ENCODE data around the gene SYT7. TPM values are rescaled to one million over a fixed set of nuclear protein-coding genes. Genes with fewer than 3 reads are reported as not detected.
"Not testable (repeated sequence)": the region's sequence is repeated elsewhere in the genome, so short reads cannot be mapped to it uniquely, and the experiment has no call there.

SYT7 gene
- total RNA-seq, 2 experiments from 2014 or later: not detected

GRCh38 chr11:61614782-61615181 lies 33.9 kb upstream of the SYT7 start:
- not testable (repeated sequence) for H3K27ac Mint-ChIP-seq, H3K36me3 Mint-ChIP-seq, H3K9me3 Mint-ChIP-seq, H3K4me3 Mint-ChIP-seq, H3K4me1 Mint-ChIP-seq, DNase-seq, H3K27me3 Mint-ChIP-seq

GRCh38 chr11:61613870-61614269 lies 33.0 kb upstream of the SYT7 start:
- Mint-ChIP-seq H3K27me3 (peaks cover 11% of the 10 kb centered on the region), H3K4me3 (no peak overlapping the region), H3K36me3 (no peaks in the 10 kb centered on the region), H3K27ac (no peak overlapping the region), H3K9me3 (no peaks in the 10 kb centered on the region), H3K4me1 (peaks cover 4% of the 10 kb centered on the region)
- DNase-seq: no peak

DNA sequence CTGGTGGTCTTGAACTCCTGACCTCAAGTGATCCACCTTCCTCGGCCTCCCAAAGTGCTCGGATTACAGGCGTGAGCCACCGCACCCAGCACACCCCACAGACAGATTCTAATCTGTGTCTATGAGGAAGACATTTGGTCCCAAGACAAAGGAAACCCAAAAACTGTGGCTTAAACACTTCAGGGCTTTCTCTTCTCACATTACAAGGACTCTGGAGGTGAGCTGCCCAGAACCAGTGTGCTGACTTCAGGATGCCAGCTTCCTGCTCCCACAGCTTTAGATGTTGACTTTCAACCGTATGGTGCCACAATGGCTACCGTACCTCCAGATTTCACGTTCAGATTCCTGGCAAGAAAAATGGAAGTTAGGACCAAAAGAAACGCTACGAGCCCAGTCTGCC lies 32.2 kb upstream of the SYT7 start:
- Mint-ChIP-seq H3K27ac (no peak overlapping the region), H3K36me3 (no peaks in the 10 kb centered on the region)

DNA sequence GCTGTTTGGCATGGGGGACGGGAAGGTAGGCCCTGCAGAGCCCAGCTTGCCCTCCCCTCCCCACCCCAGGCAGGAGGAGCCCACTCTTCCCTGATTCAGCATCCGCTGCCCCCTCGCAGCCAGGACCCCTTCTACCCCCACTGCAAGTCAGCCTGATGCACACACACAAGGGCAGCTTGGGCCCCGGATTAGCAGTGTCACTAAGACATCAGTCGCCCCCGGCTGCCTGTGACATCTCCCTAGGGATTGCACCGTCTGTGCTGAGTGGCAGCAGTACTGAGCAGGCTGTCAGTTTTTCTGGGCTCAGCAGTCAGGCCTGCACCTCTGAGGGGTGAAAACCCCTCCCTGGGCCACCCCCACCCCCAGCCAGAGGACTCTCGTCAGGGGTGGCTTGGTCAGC lies 30.4 kb upstream of the SYT7 start:
- Mint-ChIP-seq H3K4me1 (no peaks in the 10 kb centered on the region), H3K4me3 (no peak overlapping the region), H3K9me3 (no peaks in the 10 kb centered on the region), H3K27me3 (peaks cover 11% of the 10 kb centered on the region), H3K27ac (no peak overlapping the region), H3K36me3 (no peaks in the 10 kb centered on the region)
- DNase-seq: no peak

More for the DNA sequence above, 32.2 kb upstream of the SYT7 start:
- H3K27me3 Mint-ChIP-seq: peaks cover 11% of the 10 kb centered on the region
- no peaks in the 10 kb centered on the region for H3K9me3 Mint-ChIP-seq
- peaks cover 4% of the 10 kb centered on the region for H3K4me1 Mint-ChIP-seq
- H3K4me3 Mint-ChIP-seq: no peak overlapping the region
- no peak for DNase-seq

- no peaks in the 10 kb centered on the region for H3K4me1 Mint-ChIP-seq
- H3K27me3 Mint-ChIP-seq: peaks cover 11% of the 10 kb centered on the region
- H3K27ac Mint-ChIP-seq: no peak overlapping the region
- no peak overlapping the region for H3K4me3 Mint-ChIP-seq
- DNase-seq: no peak
- no peaks in the 10 kb centered on the region for H3K36me3 Mint-ChIP-seq
- no peaks in the 10 kb centered on the region for H3K9me3 Mint-ChIP-seq
These were observed 30.0 kb upstream of the SYT7 start for GRCh38 chr11:61610905-61611304.

- no peak for DNase-seq
- H3K27me3 Mint-ChIP-seq: peaks cover 11% of the 10 kb centered on the region
- no peaks in the 10 kb centered on the region for H3K4me1 Mint-ChIP-seq
- no peaks in the 10 kb centered on the region for H3K9me3 Mint-ChIP-seq
- no peak overlapping the region for H3K27ac Mint-ChIP-seq
- no peak overlapping the region for H3K4me3 Mint-ChIP-seq
- no peaks in the 10 kb centered on the region for H3K36me3 Mint-ChIP-seq
These were observed 29.1 kb upstream of the SYT7 start for GRCh38 chr11:61609980-61610366.

DNA sequence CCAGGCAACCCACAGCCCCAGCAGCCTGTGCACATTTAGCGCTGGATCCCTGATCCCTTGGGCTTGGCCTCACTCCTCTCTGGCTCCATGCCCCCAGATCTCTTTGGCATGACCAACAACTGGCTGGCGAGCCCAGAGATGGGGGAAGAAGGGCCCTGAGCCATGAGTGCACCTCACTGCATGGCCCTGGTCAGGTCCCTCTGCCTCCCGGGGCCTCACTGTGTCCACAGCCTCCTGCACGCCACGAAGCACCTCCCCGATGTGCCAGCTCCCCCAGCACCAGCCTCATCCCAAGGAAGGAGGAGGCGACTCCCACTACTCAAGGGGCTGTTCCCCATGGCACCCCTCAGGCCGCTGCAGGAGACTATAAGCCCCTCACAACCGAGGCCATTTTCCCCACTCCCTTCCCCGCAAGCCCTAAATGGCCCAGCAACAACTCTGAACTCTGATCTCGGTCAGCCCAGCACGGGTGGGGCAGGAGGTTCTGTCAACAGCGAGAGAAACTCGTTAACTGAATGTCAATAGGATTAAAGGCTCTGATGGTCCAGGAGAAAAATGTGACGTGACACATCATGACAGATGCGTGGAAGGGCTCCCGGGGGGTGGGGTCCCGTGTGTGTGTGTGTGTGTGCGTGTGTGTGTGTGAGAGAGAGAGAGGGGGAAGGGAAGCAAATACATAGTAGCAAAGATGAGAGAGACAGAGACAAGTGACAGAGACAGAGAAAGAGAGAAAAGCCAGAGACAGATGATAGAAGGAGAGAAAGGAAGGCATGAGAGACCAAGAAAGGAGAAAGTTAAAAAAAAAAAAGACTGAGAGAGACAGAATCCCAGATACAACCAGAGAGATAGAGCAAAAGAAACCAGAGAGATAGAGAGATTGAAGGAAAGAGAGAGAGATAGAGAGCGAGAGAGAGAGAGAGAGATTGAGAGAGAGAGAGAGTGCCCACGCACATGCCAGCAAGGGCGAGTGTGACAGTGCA lies 28.4 kb upstream of the SYT7 start:
- peaks cover 11% of the 10 kb centered on the region for H3K27me3 Mint-ChIP-seq

GRCh38 chr11:61607920-61608599 lies 27.2 kb upstream of the SYT7 start:
- Mint-ChIP-seq H3K4me3 (no peak overlapping the region), H3K36me3 (no peaks in the 10 kb centered on the region), H3K9me3 (no peaks in the 10 kb centered on the region), H3K4me1 (no peaks in the 10 kb centered on the region), H3K27me3 (peaks cover 11% of the 10 kb centered on the region), H3K27ac (no peak overlapping the region)
- no peak for DNase-seq

More for the DNA sequence above, 28.4 kb upstream of the SYT7 start:
- Mint-ChIP-seq H3K4me3 (no peak overlapping the region), H3K27ac (no peak overlapping the region), H3K4me1 (no peaks in the 10 kb centered on the region), H3K9me3 (no peaks in the 10 kb centered on the region), H3K36me3 (no peaks in the 10 kb centered on the region)
- DNase-seq: no peak

GRCh38 chr11:61607426-61607825 lies 26.6 kb upstream of the SYT7 start:
- Mint-ChIP-seq H3K4me3 (no peak overlapping the region), H3K4me1 (no peaks in the 10 kb centered on the region), H3K36me3 (no peaks in the 10 kb centered on the region), H3K27ac (no peak overlapping the region), H3K9me3 (no peaks in the 10 kb centered on the region), H3K27me3 (peaks cover 11% of the 10 kb centered on the region)
- DNase-seq: no peak

DNA sequence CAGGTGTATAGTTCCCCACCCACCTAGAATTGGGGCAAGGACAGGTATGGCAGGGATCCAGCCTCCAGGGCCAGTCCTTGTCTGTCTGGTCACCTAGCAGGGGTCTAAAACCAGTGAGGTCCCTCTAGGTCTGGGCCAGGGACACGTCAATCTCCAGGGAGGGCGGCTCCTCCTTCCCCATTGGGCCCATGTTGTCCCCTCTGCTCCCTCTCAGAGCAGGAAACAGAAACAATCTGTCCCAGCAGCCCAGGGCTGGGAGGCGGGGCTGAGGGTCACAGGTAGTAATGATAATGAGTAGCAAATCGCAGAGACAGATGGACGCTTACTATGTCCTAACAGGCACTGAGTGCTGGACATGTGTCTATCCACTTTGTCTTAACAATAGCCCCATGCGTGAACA lies 22.8 kb upstream of the SYT7 start:
- Mint-ChIP-seq H3K27me3 (peaks cover 16% of the 10 kb centered on the region), H3K36me3 (no peaks in the 10 kb centered on the region), H3K4me1 (peaks cover 2% of the 10 kb centered on the region), H3K4me3 (no peak overlapping the region), H3K9me3 (no peaks in the 10 kb centered on the region), H3K27ac (no peak overlapping the region)
- no peak for DNase-seq

- Mint-ChIP-seq H3K9me3 (no peaks in the 10 kb centered on the region), H3K27ac (no peak overlapping the region), H3K4me1 (peaks cover 2% of the 10 kb centered on the region), H3K36me3 (no peaks in the 10 kb centered on the region), H3K27me3 (peaks cover 23% of the 10 kb centered on the region), H3K4me3 (no peak overlapping the region)
- no peak for DNase-seq
These were observed 22.1 kb upstream of the SYT7 start for GRCh38 chr11:61602775-61603569.

DNA sequence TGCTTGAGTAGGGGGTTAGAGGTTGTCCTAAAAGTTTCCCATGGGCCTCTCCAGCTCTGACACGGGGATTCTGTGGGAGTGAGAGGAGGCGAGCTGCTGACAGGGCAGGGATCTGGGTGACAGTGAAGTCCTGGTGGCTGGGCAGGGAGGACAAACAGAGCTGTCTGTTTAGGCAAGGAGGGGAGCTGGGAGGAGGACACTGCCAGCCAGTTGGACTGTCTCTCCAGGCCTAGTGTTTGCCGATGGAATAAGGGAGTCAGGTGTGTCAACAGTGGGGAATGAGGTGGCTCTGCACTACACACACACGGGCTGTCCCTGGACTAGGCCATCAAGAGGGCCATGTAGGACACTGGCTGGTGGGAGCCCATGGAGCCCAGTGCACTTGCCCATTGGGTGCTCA lies 20.6 kb upstream of the SYT7 start:
- H3K4me1 Mint-ChIP-seq: peaks cover 2% of the 10 kb centered on the region

DNA sequence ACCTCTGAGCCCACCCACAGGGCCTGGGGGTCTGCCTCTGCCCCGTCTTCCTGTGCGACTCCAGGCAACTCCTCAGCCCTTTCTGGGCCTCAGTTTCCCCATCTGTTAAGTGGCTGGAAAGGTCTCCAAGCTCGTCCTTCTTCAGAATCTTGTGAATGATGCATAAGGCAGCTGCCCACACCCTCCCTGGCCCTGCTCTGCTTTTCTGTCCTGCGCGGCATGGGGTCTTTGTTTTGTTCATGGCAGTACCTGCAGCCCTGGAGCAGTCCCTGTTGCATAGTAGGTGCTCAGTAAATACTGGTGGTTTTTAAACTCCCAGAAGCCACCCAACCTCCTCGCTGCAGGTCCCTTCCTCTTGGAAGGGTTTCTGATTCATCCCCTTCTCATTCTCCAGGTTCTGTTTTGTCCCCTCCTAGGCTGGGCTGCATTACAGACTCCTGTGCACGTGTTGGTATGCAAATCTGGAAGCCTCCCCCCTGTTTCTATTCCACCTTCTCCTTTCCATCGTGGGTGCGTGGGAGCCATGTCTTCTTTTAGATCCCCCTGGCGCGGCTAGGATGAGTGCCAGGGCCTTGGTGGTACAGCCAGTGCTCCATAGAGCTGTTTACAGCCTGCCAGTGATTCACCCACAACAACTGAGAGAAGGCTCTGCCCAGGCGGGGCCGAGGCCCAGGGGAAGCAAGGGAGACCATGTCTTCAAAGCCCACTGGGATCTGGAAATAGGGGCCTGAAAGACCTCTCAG lies 19.3 kb upstream of the SYT7 start:
- no peaks in the 10 kb centered on the region for H3K36me3 Mint-ChIP-seq
- no peak overlapping the region for H3K27ac Mint-ChIP-seq
- H3K4me3 Mint-ChIP-seq: no peak overlapping the region
- DNase-seq: no peak
- no peaks in the 10 kb centered on the region for H3K9me3 Mint-ChIP-seq
- peaks cover 2% of the 10 kb centered on the region for H3K4me1 Mint-ChIP-seq
- H3K27me3 Mint-ChIP-seq: peaks cover 25% of the 10 kb centered on the region

More for the DNA sequence above, 20.6 kb upstream of the SYT7 start:
- Mint-ChIP-seq H3K27me3 (peaks cover 25% of the 10 kb centered on the region), H3K36me3 (no peaks in the 10 kb centered on the region), H3K4me3 (no peak overlapping the region), H3K27ac (no peak overlapping the region), H3K9me3 (no peaks in the 10 kb centered on the region)
- DNase-seq: no peak

Measured in activated naive CD8-positive, alpha-beta T cell treated with anti-CD3 and anti-CD28 coated beads for 36 hours (primary cell).